ENCODE measurements around the gene ARFGEF3. TPM values are rescaled to one million over a fixed set of nuclear protein-coding genes. Genes with fewer than 3 reads are reported as not detected.

ARFGEF3 gene
- total RNA-seq, 1 donor from 2014 or later, result 9.5 TPM

GRCh38 chr6:138372711-138373463, 211.1 kb downstream of the ARFGEF3 start:
- no peak for DNase-seq (ENCODE audit: low read depth)
- TF ChIP-seq CTCF (conservative IDR thresholded peaks at IDR 0.05; ENCODE audit: low read depth, low read length), result peak; percentile 14
- H3K4me3 ChIP-seq (ENCODE audit: low read depth, low read length), result no peak overlapping the region

- no peak overlapping the region for H3K4me3 ChIP-seq (ENCODE audit: low read depth, low read length)
- no peak for DNase-seq (ENCODE audit: low read depth)
- no peak for TF ChIP-seq CTCF (conservative IDR thresholded peaks at IDR 0.05; ENCODE audit: low read depth, low read length)
Measured at GRCh38 chr6:138374230-138374629, 212.5 kb downstream of the ARFGEF3 start.

GRCh38 chr6:138374815-138375214, 213.1 kb downstream of the ARFGEF3 start:
- no peak for TF ChIP-seq CTCF (conservative IDR thresholded peaks at IDR 0.05; ENCODE audit: low read depth, low read length)
- H3K4me3 ChIP-seq (ENCODE audit: low read depth, low read length), result no peak overlapping the region
- DNase-seq (ENCODE audit: low read depth), result no peak

- no peak overlapping the region for H3K4me3 ChIP-seq (ENCODE audit: low read depth, low read length)
- no peak for DNase-seq (ENCODE audit: low read depth)
- TF ChIP-seq CTCF (conservative IDR thresholded peaks at IDR 0.05; ENCODE audit: low read depth, low read length), result no peak
Measured at GRCh38 chr6:138377042-138377441, 215.3 kb downstream of the ARFGEF3 start.

GRCh38 chr6:138377844-138378243, 216.1 kb downstream of the ARFGEF3 start, which contains the start of gene SMIM28:
Gene SMIM28 (plus strand): TSS chr6:138377905. CDS start chr6:138378073, 168 bp downstream.
- TF ChIP-seq CTCF (conservative IDR thresholded peaks at IDR 0.05; ENCODE audit: low read depth, low read length), result no peak
- no peak within 1 kb of the TSS for H3K4me3 ChIP-seq (ENCODE audit: low read depth, low read length)
- DNase-seq (ENCODE audit: low read depth), result no peak

GRCh38 chr6:138378463-138378862, 216.7 kb downstream of the ARFGEF3 start:
- DNase-seq (ENCODE audit: low read depth), result no peak
- no peak for TF ChIP-seq CTCF (conservative IDR thresholded peaks at IDR 0.05; ENCODE audit: low read depth, low read length)
- H3K4me3 ChIP-seq (ENCODE audit: low read depth, low read length), result no peak overlapping the region
